Left forelimb (tissue), 1 donor: ENCODE data around the gene SYT2.
A peak's percentile ranks its signal among the peaks of the same experiment; 100 is the strongest.

Source experiments
- DNase-seq: peaks from one replicate; pipeline ENCODE4 v3.0.0-alpha.2; 2018; ENCODE audit warnings: low spot score

Gene SYT2

GRCh38 chr1:202704601-202705000 is 5.7 kb downstream of the SYT2 start:
- no peak for DNase-seq

- no peak for DNase-seq
Measured at GRCh38 chr1:202703191-202703590, 7.1 kb downstream of the SYT2 start.

GRCh38 chr1:202702088-202702487 is 8.2 kb downstream of the SYT2 start:
- no peak for DNase-seq

- DNase-seq, result no peak
Measured at GRCh38 chr1:202701200-202701599, 9.1 kb downstream of the SYT2 start.

- DNase-seq, result no peak
Measured at GRCh38 chr1:202700061-202700460, 10.2 kb downstream of the SYT2 start.

GRCh38 chr1:202698276-202698675 is 12.0 kb downstream of the SYT2 start:
- no peak for DNase-seq

GRCh38 chr1:202697038-202697437 is 13.2 kb downstream of the SYT2 start:
- DNase-seq, result no peak

GRCh38 chr1:202694314-202694713 is 15.9 kb downstream of the SYT2 start:
- no peak for DNase-seq

- peak; percentile 76 for DNase-seq
Measured at GRCh38 chr1:202692959-202693555, 17.2 kb downstream of the SYT2 start.

- no peak for DNase-seq
Measured at GRCh38 chr1:202691816-202692215, 18.4 kb downstream of the SYT2 start.

GRCh38 chr1:202689493-202690342 is 20.5 kb downstream of the SYT2 start:
- DNase-seq, result no peak

- no peak for DNase-seq
Measured at GRCh38 chr1:202689082-202689481, 21.2 kb downstream of the SYT2 start.

- DNase-seq, result no peak
Measured at GRCh38 chr1:202688401-202688800, 21.9 kb downstream of the SYT2 start.

GRCh38 chr1:202687798-202688197 is 22.5 kb downstream of the SYT2 start:
- no peak for DNase-seq

- no peak for DNase-seq
Measured at GRCh38 chr1:202687370-202687769, 22.9 kb downstream of the SYT2 start.

GRCh38 chr1:202685641-202686040 is 24.6 kb downstream of the SYT2 start:
- DNase-seq, result no peak

GRCh38 chr1:202684716-202685115 is 25.5 kb downstream of the SYT2 start:
- no peak for DNase-seq

GRCh38 chr1:202683029-202683428 is 27.2 kb downstream of the SYT2 start:
- DNase-seq, result no peak

- DNase-seq, result no peak
Measured at GRCh38 chr1:202682477-202682876, 27.8 kb downstream of the SYT2 start.

GRCh38 chr1:202681736-202682420 is 28.4 kb downstream of the SYT2 start:
- DNase-seq, result no peak

- no peak for DNase-seq
Measured at GRCh38 chr1:202680586-202681352, 29.5 kb downstream of the SYT2 start.
